ENCODE data around the gene RNPEPL1. TPM values are rescaled to one million over a fixed set of nuclear protein-coding genes. Genes with fewer than 3 reads are reported as not detected.
"Not testable (repeated sequence)": the region's sequence is repeated elsewhere in the genome, so short reads cannot be mapped to it uniquely, and the experiment has no call there.

RNPEPL1 gene
- total and polyA plus RNA-seq, 5 donors from 2014 or later = 28.5 to 167 (median 70.8) TPM

GRCh38 chr2:240530181-240530580 is 38.1 kb upstream of the RNPEPL1 start:
- H3K4me3 Mint-ChIP-seq = no peak overlapping the region
- H3K27ac Mint-ChIP-seq = peak overlapping the region in 1 of 3 donors; percentile 25
- peaks cover 0 to 2% (median 0%) of the 10 kb centered on the region in 4 donors for H3K4me1 Mint-ChIP-seq
- H3K36me3 Mint-ChIP-seq = peaks cover 76% of the 10 kb centered on the region
- H3K9me3 Mint-ChIP-seq = peaks cover 5 to 24% (median 15%) of the 10 kb centered on the region in 7 donors
- no peaks in the 10 kb centered on the region for H3K27me3 ChIP-seq (ENCODE audit: control insufficient read depth, insufficient read depth, low read length)
- peaks cover 25% of the 10 kb centered on the region for H3K36me3 ChIP-seq (ENCODE audit: control insufficient read depth, insufficient read depth, low read length)
- peaks cover 4% of the 10 kb centered on the region for H3K27me3 Mint-ChIP-seq
- DNase-seq (no peak), ATAC-seq (ENCODE audit: low read depth in 2 of 2) (no peak)
- peaks cover 16 to 35% of the 10 kb centered on the region in 2 experiments for H3K9me3 ChIP-seq (ENCODE audit: control insufficient read depth in 2 of 2, low read length in 2 of 2)
- H3K4me1 ChIP-seq (ENCODE audit: control insufficient read depth, insufficient read depth, low read length, poor library complexity, severe bottlenecking) = no peaks in the 10 kb centered on the region
- H3K4me3 ChIP-seq (ENCODE audit: low read depth, low read length) = no peak overlapping the region
- no peak overlapping the region for H3K27ac ChIP-seq (ENCODE audit: insufficient read depth, low read length, poor library complexity, severe bottlenecking)

GRCh38 chr2:240531038-240531437 is 37.2 kb upstream of the RNPEPL1 start:
- H3K36me3 ChIP-seq (ENCODE audit: control insufficient read depth, insufficient read depth, low read length) = peaks cover 26% of the 10 kb centered on the region
- peaks cover 5 to 24% (median 15%) of the 10 kb centered on the region in 7 donors for H3K9me3 Mint-ChIP-seq

GRCh38 chr2:240532031-240532775 is 36.1 kb upstream of the RNPEPL1 start:
- H3K27me3 Mint-ChIP-seq = peaks cover 4% of the 10 kb centered on the region

More at GRCh38 chr2:240531038-240531437, 37.2 kb upstream of the RNPEPL1 start:
- Mint-ChIP-seq H3K36me3 (peaks cover 73% of the 10 kb centered on the region), H3K27ac (no peak overlapping the region), H3K4me3 (no peak overlapping the region), H3K4me1 (peaks cover 2 to 8% (median 4%) of the 10 kb centered on the region in 4 donors), H3K27me3 (peaks cover 4% of the 10 kb centered on the region)
- Histone ChIP-seq H3K4me3 (ENCODE audit: low read depth, low read length) (no peak overlapping the region), H3K27ac (ENCODE audit: insufficient read depth, low read length, poor library complexity, severe bottlenecking) (no peak overlapping the region), H3K27me3 (ENCODE audit: control insufficient read depth, insufficient read depth, low read length) (no peaks in the 10 kb centered on the region), H3K9me3 (ENCODE audit: control insufficient read depth in 2 of 2, low read length in 2 of 2) (peaks cover 16 to 28% of the 10 kb centered on the region in 2 experiments), H3K4me1 (ENCODE audit: control insufficient read depth, insufficient read depth, low read length, poor library complexity, severe bottlenecking) (no peaks in the 10 kb centered on the region)
- no peak for ATAC-seq (ENCODE audit: low read depth in 2 of 2)
- DNase-seq = no peak

GRCh38 chr2:240538031-240538780 is 30.1 kb upstream of the RNPEPL1 start:
- H3K36me3 Mint-ChIP-seq = peaks cover 60% of the 10 kb centered on the region
- peaks cover 0 to 4% (median 0%) of the 10 kb centered on the region in 7 donors for H3K9me3 Mint-ChIP-seq
- DNase-seq = no peak
- no peak overlapping the region for H3K4me3 ChIP-seq (ENCODE audit: low read depth, low read length)
- no peak overlapping the region for H3K4me3 Mint-ChIP-seq
- no peaks in the 10 kb centered on the region for H3K27me3 Mint-ChIP-seq
- no peaks in the 10 kb centered on the region for H3K4me1 ChIP-seq (ENCODE audit: control insufficient read depth, insufficient read depth, low read length, poor library complexity, severe bottlenecking)
- no peak overlapping the region for H3K27ac ChIP-seq (ENCODE audit: insufficient read depth, low read length, poor library complexity, severe bottlenecking)
- H3K36me3 ChIP-seq (ENCODE audit: control insufficient read depth, insufficient read depth, low read length) = peaks cover 36% of the 10 kb centered on the region
- H3K4me1 Mint-ChIP-seq = peaks cover 10 to 30% (median 20%) of the 10 kb centered on the region in 4 donors
- peak overlapping the region in 1 of 3 donors; percentile 57 for H3K27ac Mint-ChIP-seq
- no peak for ATAC-seq (ENCODE audit: low read depth in 2 of 2)
- H3K9me3 ChIP-seq (ENCODE audit: control insufficient read depth in 2 of 2, low read length in 2 of 2) = no peaks in the 10 kb centered on the region
- H3K27me3 ChIP-seq (ENCODE audit: control insufficient read depth, insufficient read depth, low read length) = no peaks in the 10 kb centered on the region

More at GRCh38 chr2:240532031-240532775, 36.1 kb upstream of the RNPEPL1 start:
- Mint-ChIP-seq H3K36me3 (peaks cover 72% of the 10 kb centered on the region), H3K9me3 (peaks cover 4 to 24% (median 13%) of the 10 kb centered on the region in 7 donors), H3K4me3 (peak overlapping the region in 1 of 4 donors; percentile 38), H3K4me1 (peaks cover 4 to 14% (median 8%) of the 10 kb centered on the region in 4 donors), H3K27ac (no peak overlapping the region)
- Histone ChIP-seq H3K4me1 (ENCODE audit: control insufficient read depth, insufficient read depth, low read length, poor library complexity, severe bottlenecking) (no peaks in the 10 kb centered on the region), H3K4me3 (ENCODE audit: low read depth, low read length) (no peak overlapping the region), H3K27me3 (ENCODE audit: control insufficient read depth, insufficient read depth, low read length) (no peaks in the 10 kb centered on the region), H3K36me3 (ENCODE audit: control insufficient read depth, insufficient read depth, low read length) (peaks cover 29% of the 10 kb centered on the region), H3K9me3 (ENCODE audit: control insufficient read depth in 2 of 2, low read length in 2 of 2) (peaks cover 16 to 28% of the 10 kb centered on the region in 2 experiments), H3K27ac (ENCODE audit: insufficient read depth, low read length, poor library complexity, severe bottlenecking) (no peak overlapping the region)
- DNase-seq (no peak), ATAC-seq (ENCODE audit: low read depth in 2 of 2) (no peak)

GRCh38 chr2:240539101-240539500 is 29.2 kb upstream of the RNPEPL1 start:
- H3K36me3 ChIP-seq (ENCODE audit: control insufficient read depth, insufficient read depth, low read length) = peaks cover 33% of the 10 kb centered on the region
- ATAC-seq (ENCODE audit: low read depth in 2 of 2); H3K27me3 Mint-ChIP-seq; H3K27me3 ChIP-seq (ENCODE audit: control insufficient read depth, insufficient read depth, low read length); H3K27ac ChIP-seq (ENCODE audit: insufficient read depth, low read length, poor library complexity, severe bottlenecking); H3K4me1 ChIP-seq (ENCODE audit: control insufficient read depth, insufficient read depth, low read length, poor library complexity, severe bottlenecking); H3K4me3 ChIP-seq (ENCODE audit: low read depth, low read length); DNase-seq; H3K4me3 Mint-ChIP-seq; H3K9me3 Mint-ChIP-seq; H3K9me3 ChIP-seq (ENCODE audit: control insufficient read depth in 2 of 2, low read length in 2 of 2): not testable (repeated sequence)
- Mint-ChIP-seq H3K27ac (peak overlapping the region in 1 of 3 donors; percentile 74), H3K4me1 (peaks cover 10 to 32% (median 23%) of the 10 kb centered on the region in 4 donors), H3K36me3 (peaks cover 57% of the 10 kb centered on the region)

- Histone ChIP-seq H3K4me3 (ENCODE audit: low read depth, low read length) (no peak overlapping the region), H3K36me3 (ENCODE audit: control insufficient read depth, insufficient read depth, low read length) (peaks cover 33% of the 10 kb centered on the region), H3K27me3 (ENCODE audit: control insufficient read depth, insufficient read depth, low read length) (no peaks in the 10 kb centered on the region), H3K27ac (ENCODE audit: insufficient read depth, low read length, poor library complexity, severe bottlenecking) (no peak overlapping the region), H3K4me1 (ENCODE audit: control insufficient read depth, insufficient read depth, low read length, poor library complexity, severe bottlenecking) (no peaks in the 10 kb centered on the region), H3K9me3 (ENCODE audit: control insufficient read depth in 2 of 2, low read length in 2 of 2) (no peaks in the 10 kb centered on the region)
- DNase-seq (no peak), ATAC-seq (ENCODE audit: low read depth in 2 of 2) (no peak)
- Mint-ChIP-seq H3K27me3 (no peaks in the 10 kb centered on the region), H3K9me3 (peaks cover 0 to 2% (median 0%) of the 10 kb centered on the region in 7 donors), H3K36me3 (peaks cover 55% of the 10 kb centered on the region), H3K4me1 (peaks cover 10 to 32% (median 25%) of the 10 kb centered on the region in 4 donors), H3K27ac (peak overlapping the region in 1 of 3 donors; percentile 30), H3K4me3 (no peak overlapping the region)
Measured at GRCh38 chr2:240539906-240540305, 28.4 kb upstream of the RNPEPL1 start.

GRCh38 chr2:240551288-240551687 is 17.0 kb upstream of the RNPEPL1 start:
- Mint-ChIP-seq H3K36me3 (peaks cover 18% of the 10 kb centered on the region), H3K9me3 (peaks cover 0 to 3% (median 2%) of the 10 kb centered on the region in 7 donors), H3K27ac (no peak overlapping the region), H3K4me1 (peaks cover 5 to 10% (median 9%) of the 10 kb centered on the region in 4 donors), H3K4me3 (no peak overlapping the region), H3K27me3 (no peaks in the 10 kb centered on the region)
- DNase-seq = no peak
- no peaks in the 10 kb centered on the region for H3K9me3 ChIP-seq (ENCODE audit: control insufficient read depth in 2 of 2, low read length in 2 of 2)
- H3K27me3 ChIP-seq (ENCODE audit: control insufficient read depth, insufficient read depth, low read length) = no peaks in the 10 kb centered on the region
- no peak overlapping the region for H3K4me3 ChIP-seq (ENCODE audit: low read depth, low read length)
- peaks cover under 1% of the 10 kb centered on the region for H3K4me1 ChIP-seq (ENCODE audit: control insufficient read depth, insufficient read depth, low read length, poor library complexity, severe bottlenecking)
- peaks cover 30% of the 10 kb centered on the region for H3K36me3 ChIP-seq (ENCODE audit: control insufficient read depth, insufficient read depth, low read length)
- no peak for ATAC-seq (ENCODE audit: low read depth in 2 of 2)
- no peak overlapping the region for H3K27ac ChIP-seq (ENCODE audit: insufficient read depth, low read length, poor library complexity, severe bottlenecking)

Data from CD4-positive, CD25-positive, alpha-beta regulatory T cell (primary cell).